H7 (cell line): ENCODE data around the gene PLCH2. TPM values are rescaled to one million over a fixed set of nuclear protein-coding genes. Genes with fewer than 3 reads are reported as not detected.

Source experiments
- DNase-seq: peaks from one replicate; pipeline ENCODE4 v3.0.0; 2012
- H3K27me3 ChIP-seq: 2 replicates; pipeline ENCODE4 v1.6.0; 2011; ENCODE audit warnings: mild to moderate bottlenecking, low read length; ENCODE audit not compliant: control insufficient read depth, insufficient read depth
- H3K36me3 ChIP-seq: replicated peaks from 2 replicates; pipeline ENCODE4 v1.5.1; 2011; ENCODE audit warnings: low read length; ENCODE audit not compliant: control insufficient read depth, insufficient read depth
- H3K4me3 ChIP-seq: 2 replicates; pipeline ENCODE4 v1.5.1; 2011; ENCODE audit warnings: low read depth, mild to moderate bottlenecking, control low read depth, low read length, moderate library complexity; ENCODE audit not compliant: insufficient read depth
- total RNA-seq: library from RNA; depleted of rRNA; stranded (reverse); fragments of >200 nt; shearing (Covaris generic); gene quantifications from 2 replicates; pipeline ENCODE4 v1.2.3, GENCODE V29; 2014

Gene PLCH2
- total RNA-seq, 1 experiment from 2014 or later: 0.24 TPM

DNA sequence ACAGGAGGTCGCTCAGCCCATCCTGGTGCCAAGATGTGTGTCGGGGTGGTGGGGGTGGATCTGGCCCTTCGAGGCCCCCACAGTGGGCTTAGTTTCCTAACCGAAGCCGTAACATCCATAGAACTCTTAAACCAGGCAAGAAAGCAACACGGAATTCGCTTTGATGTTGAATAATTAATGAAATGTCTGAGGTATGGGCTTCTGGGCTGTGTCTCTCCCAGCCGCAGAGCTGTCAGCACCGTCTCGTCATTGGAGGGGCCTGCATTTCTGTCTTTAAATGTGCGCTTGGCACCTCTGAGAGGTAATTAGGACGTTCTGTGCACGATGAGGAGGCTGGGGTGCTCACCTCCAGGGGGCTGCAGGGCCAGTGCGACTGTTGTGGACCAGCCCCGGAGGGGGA lies 13.3 kb upstream of the PLCH2 start:
- no peak for DNase-seq
- H3K27me3 ChIP-seq: no peaks in the 10 kb centered on the region
- H3K36me3 ChIP-seq: no peaks in the 10 kb centered on the region
- no peak overlapping the region for H3K4me3 ChIP-seq

DNA sequence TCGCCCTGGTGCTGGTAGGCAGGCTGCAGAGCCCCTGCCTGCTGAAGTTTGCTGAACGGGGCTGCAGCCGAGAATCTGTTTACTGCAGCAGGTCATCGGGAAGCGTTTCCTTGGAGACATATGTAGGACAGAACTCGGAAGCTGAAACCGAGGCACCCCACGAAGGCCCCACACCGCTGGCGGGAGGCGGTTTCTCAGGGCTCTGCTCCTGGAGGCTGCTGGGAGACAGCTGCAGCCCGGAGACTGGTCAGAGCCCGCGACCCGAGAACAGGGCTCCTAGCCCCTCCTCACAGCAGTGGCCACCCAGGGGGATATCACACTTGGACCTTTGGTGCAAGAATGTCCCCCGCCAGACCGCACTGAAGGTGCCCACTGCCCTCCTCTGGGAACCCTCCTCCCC lies 12.7 kb upstream of the PLCH2 start:
- Histone ChIP-seq H3K36me3 (no peaks in the 10 kb centered on the region), H3K27me3 (no peaks in the 10 kb centered on the region), H3K4me3 (no peak overlapping the region)
- no peak for DNase-seq

DNA sequence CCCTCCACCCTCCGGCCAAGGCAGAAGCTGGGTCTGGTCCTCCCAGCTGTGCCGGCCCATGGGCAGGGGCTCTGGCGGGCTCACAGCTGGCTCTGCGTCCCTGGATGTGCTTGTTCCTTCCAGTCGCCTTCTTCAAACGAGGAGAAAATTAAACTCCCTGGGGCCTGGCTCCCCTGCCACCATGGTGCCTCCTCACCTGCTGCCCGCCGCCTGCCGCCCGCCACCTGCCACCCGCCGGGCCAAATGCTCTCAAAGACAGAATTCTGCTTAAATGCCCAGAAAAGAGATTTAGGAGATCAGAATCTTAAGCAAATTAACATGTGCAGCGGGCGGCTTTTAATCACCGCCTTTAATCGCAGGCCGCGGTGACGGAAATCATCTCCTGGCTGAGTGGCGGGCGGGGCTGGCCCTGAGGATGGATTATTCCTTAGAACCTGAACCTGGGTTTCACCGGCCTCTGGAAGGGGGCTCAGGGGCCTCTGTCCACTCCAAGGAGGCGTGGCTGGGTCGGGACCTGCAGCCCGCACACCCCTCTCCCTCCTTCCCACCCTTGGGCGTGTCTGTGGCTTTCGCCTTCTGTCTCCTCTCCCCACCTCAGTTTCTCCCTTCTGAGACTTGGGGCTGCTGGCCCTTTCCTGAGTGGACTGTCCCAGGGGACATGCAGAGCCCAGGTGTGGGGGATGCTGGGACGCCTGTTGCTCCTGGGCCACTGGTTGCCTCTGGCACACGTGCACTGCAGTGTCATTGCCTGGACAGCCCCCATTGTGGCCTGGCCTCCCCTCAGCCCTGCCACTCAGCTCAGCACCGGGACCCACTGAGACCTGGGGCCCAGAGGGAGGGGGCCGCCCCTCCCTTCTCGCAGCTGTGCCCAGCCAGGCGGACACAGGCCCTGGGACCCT lies 10.5 kb upstream of the PLCH2 start:
- DNase-seq: peak; percentile 66
- H3K4me3 ChIP-seq: no peak overlapping the region
- no peaks in the 10 kb centered on the region for H3K36me3 ChIP-seq
- no peaks in the 10 kb centered on the region for H3K27me3 ChIP-seq

DNA sequence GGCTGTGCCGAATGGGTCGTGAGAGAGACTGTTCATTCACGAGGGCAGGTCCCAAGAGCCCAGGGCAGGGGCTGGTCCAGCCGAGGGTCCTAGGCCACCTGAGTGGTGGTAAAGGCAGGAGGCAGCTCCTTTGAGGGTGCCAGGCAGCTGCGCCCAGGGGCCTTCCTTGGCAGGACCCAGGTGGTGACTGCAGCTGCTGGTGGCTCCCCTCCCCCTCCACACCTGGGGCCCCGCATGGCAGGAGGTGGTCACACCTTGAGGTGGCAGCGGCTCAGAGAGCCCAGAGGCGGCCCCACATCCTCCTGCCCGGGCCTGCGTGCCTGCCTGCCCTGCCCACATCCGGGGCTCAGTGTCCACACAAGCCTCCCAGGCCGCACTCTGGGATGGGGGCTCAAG lies 9.8 kb upstream of the PLCH2 start:
- no peaks in the 10 kb centered on the region for H3K27me3 ChIP-seq
- no peak overlapping the region for H3K4me3 ChIP-seq
- peak; percentile 66 for DNase-seq
- H3K36me3 ChIP-seq: no peaks in the 10 kb centered on the region

DNA sequence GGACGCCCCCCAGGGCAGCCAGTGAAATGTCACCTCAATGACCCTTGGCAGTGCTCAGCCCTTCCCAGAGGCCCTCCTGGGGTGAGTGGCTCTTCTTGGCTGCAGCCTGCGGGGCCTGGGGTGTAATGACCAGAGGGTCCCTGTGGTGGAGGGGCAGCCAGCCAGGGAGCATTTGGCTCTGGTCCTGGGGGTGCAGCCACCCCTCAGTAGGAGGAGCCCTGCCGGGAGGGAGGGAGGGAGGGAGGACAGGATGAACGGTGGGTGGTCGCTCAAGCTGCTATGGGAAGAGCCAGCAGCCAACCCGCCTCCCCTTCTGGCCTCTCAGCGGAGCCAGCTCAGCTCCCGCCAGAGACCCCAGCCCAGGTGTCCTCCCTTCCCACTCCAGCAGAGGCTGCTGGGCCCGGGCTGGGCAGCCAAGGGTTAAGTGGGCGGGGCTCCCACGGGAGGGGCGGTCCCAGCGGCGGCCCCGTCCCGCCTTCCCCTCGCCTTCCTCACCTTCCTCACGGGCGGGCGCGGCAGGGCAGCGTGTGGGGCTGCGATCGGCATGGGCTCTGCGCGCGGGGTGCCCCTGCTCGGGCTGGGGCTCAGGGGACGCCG lies 9.0 kb upstream of the PLCH2 start:
- no peak for DNase-seq
- H3K36me3 ChIP-seq: no peaks in the 10 kb centered on the region
- H3K4me3 ChIP-seq: peak overlapping the region; percentile 14; the same call in 1 of the 2 replicates
- no peaks in the 10 kb centered on the region for H3K27me3 ChIP-seq

DNA sequence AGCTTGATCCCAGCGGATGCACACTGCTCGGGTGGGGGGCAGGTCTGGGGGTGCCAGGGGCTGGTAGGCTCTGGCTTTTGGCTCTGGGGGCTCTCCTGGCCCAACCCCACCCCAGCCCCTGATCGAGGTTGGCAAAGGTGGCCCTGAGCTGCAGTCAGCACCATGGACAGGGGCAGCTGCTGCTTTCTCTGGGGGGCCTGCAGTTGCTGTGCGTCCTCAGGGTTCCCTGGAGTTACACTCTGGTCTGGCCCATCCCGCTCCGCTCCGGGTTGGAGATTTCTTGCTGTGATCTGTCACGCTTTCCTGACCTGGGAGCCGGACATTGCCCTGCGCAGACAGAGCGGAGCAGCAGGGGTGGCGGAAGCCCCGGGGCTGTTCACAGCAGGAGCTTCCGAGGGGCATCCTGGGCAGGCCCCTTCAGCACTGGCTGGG lies 8.0 kb upstream of the PLCH2 start:
- no peaks in the 10 kb centered on the region for H3K27me3 ChIP-seq
- no peaks in the 10 kb centered on the region for H3K36me3 ChIP-seq
- H3K4me3 ChIP-seq: no peak overlapping the region
- no peak for DNase-seq

DNA sequence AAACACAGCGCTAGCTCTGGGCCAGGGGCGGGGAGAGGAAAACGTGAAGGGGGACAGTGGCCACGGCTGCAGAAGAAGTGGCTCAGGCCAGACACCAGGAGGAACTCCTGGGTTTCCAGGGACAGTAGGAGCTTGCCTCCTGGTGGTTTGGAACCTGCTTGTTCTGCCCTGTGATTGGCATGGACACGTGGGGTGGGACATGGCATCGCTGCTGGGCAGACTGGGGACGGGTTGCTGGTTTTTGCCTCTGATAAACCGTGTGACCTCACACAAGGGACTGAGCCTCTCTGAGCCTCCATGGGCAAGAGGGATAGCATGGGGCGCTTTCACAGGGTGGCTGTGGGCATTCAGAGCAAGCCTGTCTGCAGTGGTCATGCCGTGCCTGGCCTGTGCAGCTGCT lies 7.5 kb upstream of the PLCH2 start:
- DNase-seq: peak; percentile 67
- Histone ChIP-seq H3K27me3 (no peaks in the 10 kb centered on the region), H3K36me3 (no peaks in the 10 kb centered on the region), H3K4me3 (no peak overlapping the region)

DNA sequence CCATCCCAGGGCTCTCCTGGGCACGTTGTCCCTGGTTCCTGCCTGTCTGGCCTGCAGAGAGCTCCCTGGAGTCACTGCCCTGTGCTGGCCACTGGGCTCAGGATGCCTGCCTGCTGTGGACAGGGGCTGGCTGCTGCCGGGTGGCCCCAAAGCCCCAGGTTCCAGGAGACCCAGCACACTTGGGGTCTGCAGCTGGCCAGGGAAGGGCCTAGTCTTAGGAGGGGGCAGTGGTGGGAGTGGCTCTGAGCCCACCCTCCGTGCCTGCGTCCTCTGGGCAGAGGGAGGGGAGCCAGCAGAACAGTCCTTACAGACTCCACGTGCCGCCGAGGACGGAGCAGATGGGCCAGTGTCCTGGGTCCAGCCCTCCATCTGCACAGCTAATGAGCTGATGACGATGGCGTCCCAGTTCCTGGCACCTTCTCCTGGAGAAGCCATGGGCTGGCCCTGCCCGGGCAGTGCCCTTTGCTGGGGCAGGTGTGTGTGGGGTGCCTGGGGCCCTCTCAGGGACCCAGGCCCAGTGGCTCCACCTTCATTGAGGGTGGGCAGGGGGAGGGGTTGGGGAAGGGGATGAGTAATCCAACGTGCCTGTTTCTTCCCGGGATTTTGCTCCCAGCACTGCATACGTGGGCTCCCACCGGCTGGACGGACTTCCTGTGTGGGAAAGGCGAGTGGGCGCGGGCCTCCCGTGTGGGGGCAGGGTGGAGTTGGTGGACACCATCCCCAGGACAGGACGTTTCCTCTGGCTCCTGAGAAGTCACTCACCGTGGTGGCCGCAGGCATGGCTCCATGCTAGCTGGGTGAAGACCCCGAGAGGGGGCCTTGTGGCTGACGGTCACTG lies 6.8 kb upstream of the PLCH2 start:
- Histone ChIP-seq H3K36me3 (no peaks in the 10 kb centered on the region), H3K27me3 (no peaks in the 10 kb centered on the region), H3K4me3 (no peak overlapping the region)
- peak; percentile 68 for DNase-seq

DNA sequence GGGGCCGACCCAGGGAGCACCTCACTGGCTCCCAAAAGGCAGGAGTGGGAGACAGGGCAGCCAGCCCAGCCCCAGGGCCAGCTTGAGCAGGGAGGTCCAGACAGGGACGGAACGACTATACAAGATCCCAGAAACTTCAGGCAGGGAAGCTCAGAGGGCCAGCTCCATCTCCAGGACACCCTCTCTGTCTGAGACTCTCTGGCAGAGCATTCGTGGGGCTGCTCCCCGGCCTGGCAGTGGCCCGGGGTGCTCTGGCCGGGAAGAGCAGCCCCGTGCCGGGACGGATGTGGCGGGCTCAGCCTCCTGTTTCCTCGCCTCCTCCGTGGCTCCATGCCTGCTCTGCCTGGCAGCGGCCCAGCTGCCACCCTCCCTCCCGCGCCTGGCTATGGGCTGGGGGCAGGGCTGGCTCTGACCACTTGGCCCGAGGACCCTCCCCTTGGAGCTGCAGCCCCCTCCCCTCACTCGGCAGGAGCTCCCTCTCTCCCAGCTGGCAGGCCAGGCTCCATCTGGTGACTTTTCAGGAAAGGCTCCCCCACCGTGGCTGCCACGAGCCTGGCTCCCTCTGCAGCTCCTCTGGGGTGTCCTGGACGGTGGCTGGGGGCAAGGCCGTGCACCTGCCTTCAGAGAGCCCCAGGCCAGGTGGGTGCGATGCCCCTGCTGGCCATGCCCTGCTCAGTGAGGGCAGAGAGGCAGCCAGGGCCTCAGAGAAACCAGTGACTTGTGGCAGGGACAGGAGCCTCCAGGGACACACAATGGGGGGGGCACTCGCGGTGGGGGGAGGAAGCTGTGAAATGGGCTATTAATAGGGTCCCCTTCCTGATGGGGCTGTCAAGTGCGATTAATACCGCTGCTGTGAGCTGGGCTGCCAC lies 5.6 kb upstream of the PLCH2 start:
- no peak overlapping the region for H3K4me3 ChIP-seq
- DNase-seq: peak; percentile 71
- no peaks in the 10 kb centered on the region for H3K27me3 ChIP-seq
- no peaks in the 10 kb centered on the region for H3K36me3 ChIP-seq

DNA sequence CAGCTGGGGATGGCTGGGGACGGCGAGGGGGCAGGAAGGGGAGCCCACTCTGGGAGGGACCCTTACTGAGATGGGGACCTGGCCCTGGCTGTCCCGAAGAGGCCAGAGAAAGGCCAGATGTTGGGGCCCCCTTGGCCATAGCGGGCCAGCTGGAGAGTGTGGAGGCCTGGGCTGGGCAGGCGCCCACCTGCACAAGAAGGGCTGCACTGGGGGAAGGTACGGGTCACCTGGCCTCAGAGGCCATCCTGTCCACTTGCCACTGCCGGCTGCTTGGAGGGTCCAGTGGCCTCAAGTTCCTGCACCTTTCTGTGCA lies 5.0 kb upstream of the PLCH2 start:
- H3K27me3 ChIP-seq: no peaks in the 10 kb centered on the region
- H3K4me3 ChIP-seq: no peak overlapping the region
- H3K36me3 ChIP-seq: no peaks in the 10 kb centered on the region
- DNase-seq: peak; percentile 59

DNA sequence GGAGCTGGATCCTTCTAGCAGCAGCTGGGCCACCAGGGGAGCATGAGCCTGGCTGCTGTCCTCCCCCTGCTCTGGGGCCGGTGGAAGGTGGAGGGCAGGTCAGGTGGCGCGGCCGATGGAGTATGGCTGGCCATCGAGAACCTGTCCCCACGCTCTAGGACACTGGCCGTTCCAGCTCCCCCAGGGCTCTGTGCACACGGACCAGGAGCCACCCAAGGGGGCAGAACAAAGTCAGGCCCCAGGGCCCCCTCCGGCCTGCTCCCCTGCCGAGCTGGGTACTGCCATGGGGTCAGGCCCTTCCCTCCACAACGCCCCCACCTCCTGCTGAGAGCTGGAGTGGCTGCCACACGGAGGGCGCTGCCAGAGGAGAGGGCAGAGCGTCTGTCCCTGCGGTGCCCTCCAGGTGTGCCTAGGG lies 4.5 kb upstream of the PLCH2 start:
- no peak overlapping the region for H3K4me3 ChIP-seq
- peak; percentile 66 for DNase-seq
- H3K36me3 ChIP-seq: no peaks in the 10 kb centered on the region
- no peaks in the 10 kb centered on the region for H3K27me3 ChIP-seq

DNA sequence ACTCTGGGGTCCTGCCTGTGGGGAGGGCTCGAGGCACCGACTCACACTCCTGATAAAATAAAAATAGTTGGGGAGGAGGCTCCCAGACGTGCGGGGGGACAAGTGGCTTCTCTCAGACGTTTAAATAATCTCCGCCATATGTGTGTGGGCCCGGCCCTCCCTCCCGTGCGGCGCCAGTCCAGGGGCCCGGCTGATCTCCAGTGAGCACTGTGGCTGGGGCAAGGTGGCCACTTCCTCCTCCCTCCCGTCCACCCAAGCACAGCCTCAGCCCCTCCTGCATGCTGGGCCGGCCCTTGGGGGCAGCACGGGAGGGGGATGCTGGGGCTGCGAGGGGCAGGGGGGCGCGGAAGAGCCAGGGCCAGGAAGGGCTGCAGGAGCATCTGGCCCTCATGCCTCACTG lies 4.0 kb upstream of the PLCH2 start:
- DNase-seq: peak; percentile 69
- Histone ChIP-seq H3K36me3 (no peaks in the 10 kb centered on the region), H3K4me3 (no peak overlapping the region), H3K27me3 (no peaks in the 10 kb centered on the region)

DNA sequence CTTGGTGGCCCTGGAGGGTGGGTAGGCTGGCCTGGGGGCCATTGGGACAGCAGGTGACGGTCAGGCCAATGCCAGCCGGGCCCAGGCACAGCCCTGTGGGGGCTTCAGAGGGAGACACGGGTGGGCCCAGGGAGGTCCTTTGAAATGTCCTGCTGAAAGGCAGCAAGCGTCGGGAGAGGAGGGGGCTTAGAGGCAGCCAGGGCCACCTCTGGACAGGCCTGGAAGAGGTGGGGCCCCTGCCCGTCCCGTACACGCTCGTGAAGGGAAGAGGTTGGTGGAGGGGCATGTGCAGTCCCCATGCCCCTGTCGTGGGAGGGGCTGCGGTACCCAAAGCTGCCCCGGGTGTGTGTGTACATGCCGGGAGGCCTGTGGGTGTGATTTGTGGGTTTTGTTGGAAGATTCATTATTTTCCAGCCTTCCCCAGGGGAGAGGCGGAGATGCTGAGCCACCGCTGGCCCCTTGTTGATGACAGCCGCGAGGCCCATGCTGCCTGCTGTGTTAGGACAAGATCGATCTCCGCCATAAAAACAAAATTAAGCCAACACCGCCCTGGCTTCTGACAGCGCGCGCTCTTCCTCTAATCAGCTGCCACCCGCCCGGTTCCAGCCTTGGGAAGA lies 3.4 kb upstream of the PLCH2 start:
- H3K4me3 ChIP-seq: no peak overlapping the region
- H3K27me3 ChIP-seq: no peaks in the 10 kb centered on the region
- H3K36me3 ChIP-seq: no peaks in the 10 kb centered on the region
- DNase-seq: peak; percentile 63

DNA sequence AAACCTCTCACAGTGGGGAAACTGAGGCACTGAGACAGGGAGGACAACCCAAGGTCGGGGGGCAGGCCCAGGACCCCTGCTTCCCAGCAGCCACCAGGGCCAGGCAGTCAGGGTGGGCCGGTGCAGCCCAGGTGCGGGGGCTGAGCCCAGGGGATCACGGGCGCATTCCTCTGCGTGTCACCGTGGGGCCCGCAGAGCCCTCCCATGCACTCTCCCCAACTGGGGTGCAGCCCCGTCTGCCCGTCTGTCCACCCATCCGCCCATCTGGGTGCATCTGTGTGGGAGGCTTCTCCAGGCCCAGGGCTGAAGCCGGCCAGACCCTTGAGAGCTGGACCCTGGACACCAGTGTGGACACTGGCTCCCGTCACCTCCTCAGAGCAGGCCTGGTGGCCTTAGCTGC lies 2.9 kb upstream of the PLCH2 start:
- Histone ChIP-seq H3K4me3 (no peak overlapping the region), H3K27me3 (no peaks in the 10 kb centered on the region), H3K36me3 (no peaks in the 10 kb centered on the region)
- DNase-seq: peak; percentile 72
